ENCODE data around the gene SLC35B2.

- TF ChIP-seq CTCF (conservative IDR thresholded peaks at IDR 0.05; ENCODE audit: low read length) (no peak), EZH2phosphoT487 (IDR thresholded peaks at IDR 0.05; ENCODE audit: borderline replicate concordance, low read depth, low read length) (no peak)
Observed at GRCh38 chr6:44285552-44286284, 28.4 kb upstream of the SLC35B2 start.

All from OCI-LY7 (cell line).